Measurements from ENCODE around the gene PHETA2.

- TF ChIP-seq CTCF (optimal IDR thresholded peaks at IDR 0.05 in 1 of 3, IDR thresholded peaks at IDR 0.05 in 1 of 3, conservative IDR thresholded peaks at IDR 0.05 in 1 of 3; ENCODE audit: extremely low read depth in 1 of 3, insufficient read depth in 2 of 3, low read length in 3 of 3) (no peak), EZH2 (IDR thresholded peaks at IDR 0.05; ENCODE audit: low read length) (no peak)
Measured at GRCh38 chr22:42116848-42117424, 42.9 kb downstream of the PHETA2 start.
